ENCODE measurements around the gene CRYGC. TPM values are rescaled to one million over a fixed set of nuclear protein-coding genes. Genes with fewer than 3 reads are reported as not detected.

The CRYGC gene
- total and polyA plus RNA-seq, 10 donors: not detected

- H3K9me3 ChIP-seq: peaks cover 0 to 13% (median 6%) of the 10 kb centered on the region in 8 donors
- TF ChIP-seq CTCF (IDR thresholded peaks at IDR 0.05 in 8 of 11, conservative IDR thresholded peaks at IDR 0.05 in 3 of 11) (no peak), POLR2AphosphoS5 (IDR thresholded peaks at IDR 0.05) (no peak), POLR2A (IDR thresholded peaks at IDR 0.05) (no peak)
- H3K27me3 ChIP-seq (replicated peaks in 1 of 7): no peaks in the 10 kb centered on the region
- DNase-seq: no peak
- no peak overlapping the region for H3K27ac ChIP-seq
- no peak overlapping the region for H3K4me3 ChIP-seq
- no peaks in the 10 kb centered on the region for H3K36me3 ChIP-seq
- intact Hi-C loops (cut with DNase I; ENCODE audit: low total_unique reads): no loop called here
- H3K4me1 ChIP-seq: no peaks in the 10 kb centered on the region
Observed at GRCh38 chr2:208153156-208153555, 23.5 kb upstream of the CRYGC start.

GRCh38 chr2:208150956-208151355 lies 21.3 kb upstream of the CRYGC start:
- H3K36me3 ChIP-seq: no peaks in the 10 kb centered on the region
- H3K9me3 ChIP-seq: peaks cover 0 to 13% (median 6%) of the 10 kb centered on the region in 8 donors
- TF ChIP-seq CTCF (IDR thresholded peaks at IDR 0.05 in 8 of 11, conservative IDR thresholded peaks at IDR 0.05 in 3 of 11) (no peak), POLR2A (IDR thresholded peaks at IDR 0.05) (no peak), POLR2AphosphoS5 (IDR thresholded peaks at IDR 0.05) (no peak)
- WGBS, 5 donors: 50 to 88% (median 79%) methylated on average over 1 of the region's 1 CpG
- no peaks in the 10 kb centered on the region for H3K4me1 ChIP-seq
- H3K27ac ChIP-seq: no peak overlapping the region
- H3K27me3 ChIP-seq (replicated peaks in 1 of 7): no peaks in the 10 kb centered on the region
- DNase-seq: no peak
- H3K4me3 ChIP-seq: no peak overlapping the region
- intact Hi-C loops (cut with DNase I; ENCODE audit: low total_unique reads): no loop called here

GRCh38 chr2:208150094-208150493 lies 20.5 kb upstream of the CRYGC start:
- no peak overlapping the region for H3K4me3 ChIP-seq
- no peak overlapping the region for H3K27ac ChIP-seq
- TF ChIP-seq POLR2A (IDR thresholded peaks at IDR 0.05) (no peak), POLR2AphosphoS5 (IDR thresholded peaks at IDR 0.05) (no peak), CTCF (IDR thresholded peaks at IDR 0.05 in 8 of 11, conservative IDR thresholded peaks at IDR 0.05 in 3 of 11) (no peak)
- H3K9me3 ChIP-seq: peaks cover 0 to 13% (median 6%) of the 10 kb centered on the region in 8 donors
- intact Hi-C loops (cut with DNase I; ENCODE audit: low total_unique reads): no loop called here
- H3K4me1 ChIP-seq: no peaks in the 10 kb centered on the region
- no peak for DNase-seq
- no peaks in the 10 kb centered on the region for H3K36me3 ChIP-seq
- no peaks in the 10 kb centered on the region for H3K27me3 ChIP-seq (replicated peaks in 1 of 7)

- H3K4me1 ChIP-seq: no peaks in the 10 kb centered on the region
- H3K36me3 ChIP-seq: no peaks in the 10 kb centered on the region
- intact Hi-C loops (cut with DNase I; ENCODE audit: low total_unique reads): no loop called here
- peaks cover 0 to 13% (median 6%) of the 10 kb centered on the region in 8 donors for H3K9me3 ChIP-seq
- 72 to 94% (median 85%) methylated on average over 2 of the region's 2 CpGs for WGBS, 5 donors
- TF ChIP-seq POLR2A (IDR thresholded peaks at IDR 0.05): no peak
- TF ChIP-seq CTCF (IDR thresholded peaks at IDR 0.05 in 8 of 11, conservative IDR thresholded peaks at IDR 0.05 in 3 of 11): no peak
- TF ChIP-seq POLR2AphosphoS5 (IDR thresholded peaks at IDR 0.05): no peak
- no peak overlapping the region for H3K4me3 ChIP-seq
- no peaks in the 10 kb centered on the region for H3K27me3 ChIP-seq (replicated peaks in 1 of 7)
- no peak for DNase-seq
- no peak overlapping the region for H3K27ac ChIP-seq
Observed at GRCh38 chr2:208148803-208149202, 19.2 kb upstream of the CRYGC start.

All from spleen (tissue), 11 donors.